ENCODE data around the gene TMPRSS6. TPM values are rescaled to one million over a fixed set of nuclear protein-coding genes. Genes with fewer than 3 reads are reported as not detected.

The TMPRSS6 gene
- total RNA-seq, 1 donor from 2014 or later, result not detected

DNA sequence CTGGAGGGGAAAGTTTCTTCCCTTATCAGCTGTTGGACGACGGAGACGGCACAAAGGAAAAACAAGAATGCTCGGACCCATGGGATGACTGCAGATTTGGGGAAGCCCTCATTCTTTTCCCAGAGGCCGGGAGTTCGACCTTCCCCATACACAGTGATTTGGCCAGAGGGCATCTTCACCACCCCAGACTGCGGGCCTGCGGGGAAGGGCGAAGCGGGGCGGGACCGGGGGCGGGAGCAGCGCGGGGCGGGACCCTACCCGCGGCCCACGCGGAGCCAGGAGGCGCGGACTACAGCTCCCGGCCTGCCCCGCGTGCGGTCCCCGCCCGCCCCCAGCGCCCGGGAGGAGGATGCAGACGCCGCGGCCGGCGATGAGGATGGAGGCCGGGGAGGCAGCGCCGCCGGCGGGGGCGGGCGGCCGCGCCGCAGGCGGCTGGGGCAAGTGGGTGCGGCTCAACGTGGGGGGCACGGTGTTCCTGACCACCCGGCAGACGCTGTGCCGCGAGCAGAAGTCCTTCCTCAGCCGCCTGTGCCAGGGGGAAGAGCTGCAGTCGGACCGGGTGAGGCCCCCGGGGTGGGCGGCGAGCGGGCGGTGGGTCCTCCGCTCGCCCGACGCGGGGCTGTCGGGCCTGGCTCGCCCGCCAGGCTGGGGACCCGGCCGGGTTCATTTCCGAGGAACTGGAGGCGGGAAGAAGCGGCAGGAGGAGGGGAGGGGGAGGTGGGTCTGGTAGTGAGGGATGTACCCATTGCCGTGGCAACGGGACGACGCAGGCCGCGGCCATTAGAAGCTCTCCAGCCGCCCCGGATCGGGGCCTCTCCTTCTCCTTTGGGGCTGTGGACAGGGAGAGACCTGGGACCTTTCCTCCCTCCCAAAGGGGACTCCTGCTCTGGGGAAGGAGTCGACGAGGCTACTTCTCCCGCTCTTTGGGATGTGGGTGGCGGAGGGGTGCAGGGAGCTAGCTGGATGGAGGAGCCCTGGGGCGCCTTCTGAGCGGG is 57.8 kb downstream of the TMPRSS6 start, which contains the start of gene KCTD17:
TSS of gene KCTD17 (plus strand) at position 352 of the 995 bp plus-strand sequence. CDS start at position 371, 19 bp downstream.
- Histone ChIP-seq H3K4me3 (peak within 1 kb of the TSS; percentile 81), H3K4me1 (peaks cover 30% of the 10 kb centered on the region), H3K27ac (replicated peaks) (peak within 1 kb of the TSS; percentile 30), H3K27me3 (ENCODE audit: low read depth) (no peaks in the 10 kb centered on the region), H3K9me3 (replicated peaks) (no peaks in the 10 kb centered on the region), H3K36me3 (peaks cover 11% of the 10 kb centered on the region)
- intact Hi-C loops (cut with micrococcal nuclease), result no loop called here
- TF ChIP-seq CTCF (IDR thresholded peaks at IDR 0.05; ENCODE audit: borderline replicate concordance), result no peak
- peak; percentile 79 for DNase-seq

DNA sequence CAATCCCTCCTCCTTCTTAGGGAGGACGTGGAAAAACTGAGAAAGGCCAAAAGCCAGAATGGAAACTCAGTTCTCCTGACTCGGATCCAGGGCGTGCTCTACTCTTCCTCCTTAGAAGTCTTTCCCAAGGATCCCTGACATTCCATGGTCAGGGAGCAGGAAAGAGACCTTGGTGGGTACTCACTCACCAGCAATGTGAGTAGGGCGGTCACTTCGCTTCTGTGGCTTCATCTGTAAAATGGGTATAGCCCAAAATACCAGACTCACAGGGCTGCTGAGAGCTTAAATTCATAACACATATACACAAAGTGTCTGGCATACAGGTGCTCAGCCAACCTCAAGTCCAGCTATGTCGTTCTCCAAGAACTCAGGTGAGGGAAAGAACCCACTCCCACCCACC is 58.6 kb downstream of the TMPRSS6 start:
- H3K4me3 ChIP-seq, result peak overlapping the region; percentile 81
- H3K27ac ChIP-seq (replicated peaks), result peak overlapping the region; percentile 19

GRCh38 chr22:37049224-37049623 is 60.3 kb downstream of the TMPRSS6 start:
- Histone ChIP-seq H3K27me3 (ENCODE audit: low read depth) (no peaks in the 10 kb centered on the region), H3K36me3 (no peaks in the 10 kb centered on the region), H3K27ac (replicated peaks) (no peak overlapping the region), H3K9me3 (replicated peaks) (no peaks in the 10 kb centered on the region), H3K4me1 (peaks cover 30% of the 10 kb centered on the region), H3K4me3 (no peak overlapping the region)
- intact Hi-C loops (cut with micrococcal nuclease), result no loop called here
- DNase-seq, result no peak
- TF ChIP-seq CTCF (IDR thresholded peaks at IDR 0.05; ENCODE audit: borderline replicate concordance), result no peak

More for the DNA sequence above, 58.6 kb downstream of the TMPRSS6 start:
- Histone ChIP-seq H3K36me3 (peaks cover 3% of the 10 kb centered on the region), H3K9me3 (replicated peaks) (no peaks in the 10 kb centered on the region), H3K27me3 (ENCODE audit: low read depth) (no peaks in the 10 kb centered on the region), H3K4me1 (peaks cover 30% of the 10 kb centered on the region)
- intact Hi-C loops (cut with micrococcal nuclease), result no loop called here
- no peak for TF ChIP-seq CTCF (IDR thresholded peaks at IDR 0.05; ENCODE audit: borderline replicate concordance)
- DNase-seq, result no peak

- Histone ChIP-seq H3K9me3 (replicated peaks) (no peaks in the 10 kb centered on the region), H3K4me3 (no peak overlapping the region), H3K27me3 (ENCODE audit: low read depth) (peaks cover 5% of the 10 kb centered on the region), H3K4me1 (peaks cover 20% of the 10 kb centered on the region), H3K36me3 (no peaks in the 10 kb centered on the region), H3K27ac (replicated peaks) (no peak overlapping the region)
- no peak for DNase-seq
- intact Hi-C loops (cut with micrococcal nuclease), result no loop called here
- TF ChIP-seq CTCF (IDR thresholded peaks at IDR 0.05; ENCODE audit: borderline replicate concordance), result no peak
Observed at GRCh38 chr22:37048133-37048532, 61.4 kb downstream of the TMPRSS6 start.

DNA sequence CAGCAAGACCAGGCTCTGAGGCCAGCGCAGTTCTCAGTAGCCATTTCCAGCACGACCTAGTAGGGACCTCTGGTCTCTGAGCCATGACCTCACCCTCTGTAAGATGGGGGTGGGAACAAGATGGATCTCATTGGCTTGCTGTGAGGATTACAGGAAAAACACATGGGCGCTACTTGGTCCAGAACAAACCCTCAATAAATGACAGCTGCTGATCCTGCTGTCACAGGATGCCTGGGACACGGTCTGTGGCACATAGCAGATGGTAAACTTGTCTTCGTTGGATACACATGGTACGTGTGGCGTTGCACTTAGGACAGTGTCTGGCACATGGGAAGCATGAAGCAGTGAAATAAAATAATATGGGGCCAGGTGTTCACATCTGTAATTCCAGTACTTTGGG is 62.5 kb downstream of the TMPRSS6 start:
- intact Hi-C loops (cut with micrococcal nuclease), result no loop called here
- DNase-seq, result no peak

More for the DNA sequence above, 62.5 kb downstream of the TMPRSS6 start:
- H3K27ac ChIP-seq (replicated peaks), result no peak overlapping the region
- H3K36me3 ChIP-seq, result no peaks in the 10 kb centered on the region
- peaks cover 15% of the 10 kb centered on the region for H3K27me3 ChIP-seq (ENCODE audit: low read depth)
- no peaks in the 10 kb centered on the region for H3K9me3 ChIP-seq (replicated peaks)
- peaks cover 9% of the 10 kb centered on the region for H3K4me1 ChIP-seq
- TF ChIP-seq CTCF (IDR thresholded peaks at IDR 0.05; ENCODE audit: borderline replicate concordance), result no peak
- H3K4me3 ChIP-seq, result no peak overlapping the region
